ENCODE measurements around the gene NDUFB1. TPM values are rescaled to one million over a fixed set of nuclear protein-coding genes. Genes with fewer than 3 reads are reported as not detected.

Gene NDUFB1
- total and polyA plus RNA-seq, 2 of the 13 experiments (the other 11 are each of a cell fraction or from before 2014, with no cell fraction given), result 181 to 281 TPM

- TF ChIP-seq ZNF724P (CRISPR knock-in tag; IDR thresholded peaks at IDR 0.05; ENCODE audit: borderline replicate concordance) (no peak), ZNF83 (CRISPR knock-in tag; IDR thresholded peaks at IDR 0.05; ENCODE audit: borderline replicate concordance) (no peak), TCF7L2 (IDR thresholded peaks at IDR 0.05; ENCODE audit: low read depth, low read length) (no peak), ZBTB14 (CRISPR knock-in tag; IDR thresholded peaks at IDR 0.05) (no peak), PRDM15 (CRISPR knock-in tag; IDR thresholded peaks at IDR 0.05) (no peak), XBP1 (CRISPR knock-in tag; IDR thresholded peaks at IDR 0.05) (no peak), RARG (CRISPR knock-in tag; IDR thresholded peaks at IDR 0.05; ENCODE audit: low read depth) (no peak), AKAP8 (CRISPR knock-in tag; IDR thresholded peaks at IDR 0.05) (peak; percentile 59; the same call in 1 of the 2 replicates), BRD4 (CRISPR knock-in tag; IDR thresholded peaks at IDR 0.05) (no peak; the same call in 1 of the 2 replicates), SOX13 (IDR thresholded peaks at IDR 0.05) (no peak), SOX13 (CRISPR knock-in tag; conservative IDR thresholded peaks at IDR 0.05 in 1 of 2, IDR thresholded peaks at IDR 0.05 in 1 of 2) (no peak), JUNB (CRISPR knock-in tag; IDR thresholded peaks at IDR 0.05; ENCODE audit: borderline replicate concordance) (no peak), ZBTB7B (CRISPR knock-in tag; IDR thresholded peaks at IDR 0.05) (0 out of 2 replicates have a peak, but pooled peaks have one; percentile 10), MNT (IDR thresholded peaks at IDR 0.05) (peak; percentile 37; the same call in 1 of the 2 replicates), PHB2 (IDR thresholded peaks at IDR 0.05; ENCODE audit: partially characterized antibody) (no peak), DMAP1 (CRISPR knock-in tag; IDR thresholded peaks at IDR 0.05) (peak; percentile 35; the same call in 1 of the 2 replicates), MZF1 (CRISPR knock-in tag; IDR thresholded peaks at IDR 0.05; ENCODE audit: borderline replicate concordance) (no peak), AHDC1 (CRISPR knock-in tag; IDR thresholded peaks at IDR 0.05; ENCODE audit: borderline replicate concordance) (no peak)
These were observed 15.2 kb downstream of the NDUFB1 start, which contains the start of gene ATXN3 (continued) for GRCh38 chr14:92106143-92106926.

All from HepG2 (cell line).